NCI-H146 treated with DMSO at 0.1 percent for 48 hours (cell line): ENCODE results near the gene SLC4A3.
A peak's percentile ranks its signal among the peaks of the same experiment; 100 is the strongest.

Source experiments
- DNase-seq: peaks from one replicate; lab custom pipeline; 2025; ENCODE audit not compliant: unreplicated experiment; lab: John Stamatoyannopoulos, UW

The SLC4A3 gene

GRCh38 chr2:219627103-219628100 is at the start of gene SLC4A3:
TSS of gene SLC4A3 (plus strand) at chr2:219627630. CDS start at chr2:219627993, 363 bp downstream.
- DNase-seq = no peak

GRCh38 chr2:219578811-219579613 is 48.4 kb upstream of the SLC4A3 start:
- no peak for DNase-seq

- no peak for DNase-seq
These were observed 46.1 kb upstream of the SLC4A3 start for GRCh38 chr2:219581346-219581745.

GRCh38 chr2:219591091-219591490 is 36.3 kb upstream of the SLC4A3 start:
- no peak for DNase-seq

GRCh38 chr2:219592736-219593135 is 34.7 kb upstream of the SLC4A3 start:
- no peak for DNase-seq

- DNase-seq = no peak
These were observed 34.3 kb upstream of the SLC4A3 start for GRCh38 chr2:219593154-219593553.

GRCh38 chr2:219595256-219595655 is 32.2 kb upstream of the SLC4A3 start:
- no peak for DNase-seq

- peak; percentile 48 for DNase-seq
These were observed 30.4 kb upstream of the SLC4A3 start for GRCh38 chr2:219596954-219597551.

- peak; percentile 80 for DNase-seq
These were observed 29.7 kb upstream of the SLC4A3 start, which contains the start of gene STK11IP for GRCh38 chr2:219597552-219598307. TSS of gene STK11IP (plus strand) at chr2:219597857. CDS start at chr2:219598120, 263 bp downstream.

- no peak for DNase-seq
These were observed 28.9 kb upstream of the SLC4A3 start for GRCh38 chr2:219598308-219599078.

GRCh38 chr2:219603771-219604170 is 23.7 kb upstream of the SLC4A3 start:
- DNase-seq = no peak

- no peak for DNase-seq
These were observed 21.8 kb upstream of the SLC4A3 start for GRCh38 chr2:219605607-219605954.

- DNase-seq = no peak
These were observed 19.5 kb upstream of the SLC4A3 start for GRCh38 chr2:219607931-219608330.

GRCh38 chr2:219608399-219608964 is 18.9 kb upstream of the SLC4A3 start:
- DNase-seq = no peak

GRCh38 chr2:219609149-219609750 is 18.2 kb upstream of the SLC4A3 start:
- no peak for DNase-seq

GRCh38 chr2:219611306-219611705 is 16.1 kb upstream of the SLC4A3 start:
- DNase-seq = no peak

- DNase-seq = no peak
These were observed 15.4 kb upstream of the SLC4A3 start for GRCh38 chr2:219611866-219612576.

- DNase-seq = no peak
These were observed 14.7 kb upstream of the SLC4A3 start for GRCh38 chr2:219612577-219613286.
